Activated CD8-positive, alpha-beta memory T cell treated with anti-CD3 and anti-CD28 coated beads, Interleukin-2, amount 50 U/mL, for 48 hours (primary cell): Measurements from ENCODE around the gene CEBPG.

ENCODE experiments used
- DNase-seq: peaks from one replicate; pipeline ENCODE4 v3.0.0-alpha.2; 2020

CEBPG gene

DNA sequence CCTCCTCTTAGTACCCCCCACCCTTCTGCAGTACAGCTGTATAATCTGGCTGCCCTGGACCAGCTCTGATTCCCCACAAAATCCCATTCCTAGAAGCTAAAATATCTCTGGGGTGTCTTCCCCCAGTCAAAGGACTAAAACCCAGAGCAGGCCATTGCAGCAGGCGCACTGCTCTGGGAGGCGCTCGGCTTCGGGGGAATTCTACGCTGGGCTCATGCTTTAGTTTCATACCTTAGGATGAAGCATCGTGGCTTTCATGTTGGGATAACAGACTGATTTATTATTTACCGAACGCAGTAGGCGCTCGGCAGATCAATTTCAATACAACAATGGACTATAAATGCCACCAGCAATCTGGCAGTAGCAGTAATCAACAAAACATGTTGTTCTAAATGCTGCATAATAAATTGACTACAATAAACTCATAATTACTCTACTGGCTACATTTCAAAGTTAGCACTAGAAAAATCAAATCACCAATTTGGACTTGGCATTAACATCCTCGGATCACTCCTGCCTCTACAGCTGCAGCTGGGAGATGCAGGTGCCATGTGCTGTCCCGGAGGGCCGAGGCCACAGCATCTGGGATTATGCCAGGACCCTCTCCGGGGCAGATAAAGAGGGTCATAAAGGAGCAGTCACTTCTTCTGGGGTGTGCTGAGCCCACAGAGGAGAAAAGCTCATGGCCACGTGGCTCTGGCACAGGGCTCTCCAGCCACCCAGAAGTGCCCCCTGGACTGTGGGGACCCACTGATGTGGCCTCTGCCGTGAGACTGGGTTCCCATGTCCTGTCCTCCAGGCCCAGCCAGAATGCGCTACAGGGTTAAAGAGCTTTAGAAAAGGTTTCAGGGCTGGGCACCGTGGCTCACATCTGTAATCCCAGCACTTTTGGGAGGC, 35.3 kb downstream of the CEBPG start:
- no peak for DNase-seq

- no peak for DNase-seq
These were observed 36.6 kb downstream of the CEBPG start for GRCh38 chr19:33409906-33410685.

DNA sequence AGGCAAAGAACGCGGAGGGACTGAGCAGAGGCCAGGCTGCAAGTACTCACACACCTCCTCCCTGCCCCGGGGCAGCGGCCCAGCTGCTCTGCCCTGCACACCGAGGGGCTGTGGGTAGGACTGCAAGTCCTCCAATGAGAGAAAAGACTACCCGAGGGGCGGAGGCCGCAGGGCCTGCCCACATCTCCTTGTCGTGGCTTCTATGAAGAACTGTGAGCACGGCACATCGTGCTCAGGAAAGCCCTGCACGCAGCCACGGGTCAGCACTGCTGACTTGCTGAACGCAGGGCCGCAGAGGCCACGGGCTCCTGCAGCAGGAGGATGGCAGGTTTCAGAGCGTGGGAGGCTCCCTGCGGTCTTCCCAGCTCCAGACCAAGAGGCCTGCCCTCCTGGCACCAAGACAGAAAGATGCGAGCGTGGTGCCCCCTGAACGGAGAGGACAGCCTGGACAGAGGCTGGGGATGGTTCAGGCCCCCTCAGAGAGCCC, 37.4 kb downstream of the CEBPG start:
- DNase-seq, result no peak

DNA sequence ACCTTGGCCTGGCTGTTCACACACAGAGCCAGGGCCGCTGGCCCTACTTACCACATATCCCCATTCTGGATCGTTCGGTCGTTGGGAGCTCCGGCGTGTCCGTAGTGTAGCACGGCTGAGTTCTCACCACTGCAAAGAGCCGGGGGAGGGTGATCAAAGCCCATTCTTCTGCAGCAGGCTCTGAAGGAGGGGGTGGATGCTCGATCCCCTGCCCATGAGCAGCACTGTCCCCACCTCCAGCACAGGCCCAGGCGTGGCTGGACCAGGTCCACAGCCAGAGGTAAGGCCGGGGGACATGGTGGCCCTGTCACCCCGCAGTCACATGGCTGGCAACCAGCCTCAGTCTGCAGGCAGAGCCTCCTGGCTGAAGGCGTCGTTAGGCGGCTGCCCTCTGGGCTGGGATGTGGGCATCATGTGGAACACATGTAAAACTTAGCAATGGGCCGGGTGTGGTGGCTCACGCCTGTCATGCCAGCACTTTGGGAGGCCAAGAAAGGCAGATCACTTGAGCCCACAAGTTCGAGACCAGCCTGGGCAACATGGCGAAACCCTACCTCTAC, 38.2 kb downstream of the CEBPG start:
- no peak for DNase-seq

GRCh38 chr19:33412601-33413425, 39.3 kb downstream of the CEBPG start:
- no peak for DNase-seq

- DNase-seq, result no peak
These were observed 39.9 kb downstream of the CEBPG start for GRCh38 chr19:33413426-33413725.

DNA sequence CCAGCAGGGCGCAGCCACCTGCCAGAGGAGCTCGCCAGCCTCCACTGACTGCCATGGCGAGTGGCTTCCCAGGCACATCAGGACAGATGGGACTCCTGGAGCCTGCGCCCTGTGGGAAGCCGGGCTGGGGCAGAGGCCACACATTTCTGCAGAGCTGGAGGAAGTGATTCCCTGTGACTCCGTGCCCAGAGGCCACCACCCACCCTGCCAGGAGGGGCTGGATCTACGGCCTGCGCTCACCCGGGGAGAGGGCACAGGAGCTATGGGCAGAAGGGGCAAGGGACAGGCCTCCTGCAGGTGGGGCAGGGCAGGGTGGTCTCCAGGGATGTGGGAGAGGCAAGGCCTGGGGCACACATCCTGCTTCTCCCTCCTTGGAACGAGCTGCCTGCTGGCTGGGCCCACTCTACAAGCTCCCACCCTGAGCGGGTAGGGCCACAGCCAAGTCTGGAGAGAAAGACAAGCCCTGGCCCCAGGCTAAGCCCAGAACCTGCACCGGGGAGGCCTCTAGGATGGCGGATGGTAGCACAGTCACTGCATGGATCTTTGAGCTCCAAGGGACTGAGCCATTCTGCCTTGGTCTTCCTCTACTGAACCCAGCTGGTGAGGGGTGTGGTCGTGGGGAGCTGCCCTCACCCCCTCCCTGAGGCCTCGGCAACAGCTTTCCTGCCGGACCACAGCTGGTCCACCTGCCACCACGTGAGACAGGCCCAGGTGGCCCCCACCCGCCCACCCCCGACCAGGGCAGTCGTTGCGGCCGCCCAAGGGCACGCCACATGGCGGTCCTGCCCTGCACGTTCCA, 40.6 kb downstream of the CEBPG start:
- no peak for DNase-seq

GRCh38 chr19:33414667-33415605, 41.4 kb downstream of the CEBPG start:
- DNase-seq, result no peak

- peak; percentile 83 for DNase-seq
These were observed 43.1 kb downstream of the CEBPG start for GRCh38 chr19:33416307-33417215.

DNA sequence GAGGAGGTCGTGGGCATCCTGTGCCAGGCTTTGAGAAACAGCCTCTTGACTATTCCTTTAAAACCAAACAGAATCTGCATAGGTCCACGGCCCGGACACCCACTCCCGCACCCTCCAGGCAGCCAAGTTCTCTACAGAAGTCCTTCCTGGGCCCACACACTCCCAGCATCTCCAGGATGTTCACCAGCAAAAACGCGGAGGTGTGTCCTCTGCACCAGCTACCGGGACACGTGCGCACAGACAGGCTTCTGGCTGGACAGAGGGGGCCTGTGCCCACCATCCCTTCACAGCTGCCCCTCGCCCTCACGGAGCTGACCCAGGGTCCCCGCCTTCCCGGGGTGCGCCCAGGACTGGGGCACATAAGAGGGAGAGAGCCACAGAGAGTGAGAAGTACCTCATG, 44.2 kb downstream of the CEBPG start:
- no peak for DNase-seq

DNA sequence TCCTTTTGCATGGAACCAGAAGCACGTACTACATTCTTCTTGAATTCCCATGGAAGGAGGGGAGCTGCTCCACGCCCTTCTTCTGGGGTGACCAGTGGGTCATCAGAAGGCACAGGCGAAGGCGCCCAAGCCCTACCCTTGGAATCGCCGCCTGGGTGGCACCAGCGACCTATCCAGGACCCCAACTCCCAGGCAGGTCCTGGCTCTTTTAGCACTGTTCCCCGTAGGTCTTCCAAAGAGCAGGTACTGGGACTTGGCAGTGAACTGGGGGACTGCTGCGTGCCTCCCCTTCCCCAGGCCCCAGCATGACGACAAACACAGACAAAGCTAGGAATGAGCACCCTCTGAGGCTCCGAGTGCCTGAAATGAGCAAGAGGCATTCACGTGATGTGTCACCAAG, 45.0 kb downstream of the CEBPG start:
- no peak for DNase-seq

GRCh38 chr19:33418871-33419787, 45.6 kb downstream of the CEBPG start:
- DNase-seq, result no peak

DNA sequence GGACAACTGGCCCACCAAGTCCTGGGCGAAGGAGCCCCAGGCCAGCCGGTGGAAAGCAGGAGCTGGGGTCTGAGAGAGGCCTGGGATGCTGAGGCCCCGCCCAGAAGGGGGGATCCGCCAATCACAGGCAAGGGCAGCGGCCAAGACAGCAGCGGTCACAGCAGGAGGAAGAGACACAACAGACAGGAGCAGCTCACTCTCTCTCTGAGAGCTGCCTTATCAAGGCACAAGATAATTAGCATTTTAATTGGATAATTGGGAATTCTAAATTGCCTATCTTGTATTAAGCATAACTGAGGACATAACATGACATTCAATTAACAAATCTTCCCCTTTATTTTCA, 46.2 kb downstream of the CEBPG start:
- DNase-seq, result no peak

DNA sequence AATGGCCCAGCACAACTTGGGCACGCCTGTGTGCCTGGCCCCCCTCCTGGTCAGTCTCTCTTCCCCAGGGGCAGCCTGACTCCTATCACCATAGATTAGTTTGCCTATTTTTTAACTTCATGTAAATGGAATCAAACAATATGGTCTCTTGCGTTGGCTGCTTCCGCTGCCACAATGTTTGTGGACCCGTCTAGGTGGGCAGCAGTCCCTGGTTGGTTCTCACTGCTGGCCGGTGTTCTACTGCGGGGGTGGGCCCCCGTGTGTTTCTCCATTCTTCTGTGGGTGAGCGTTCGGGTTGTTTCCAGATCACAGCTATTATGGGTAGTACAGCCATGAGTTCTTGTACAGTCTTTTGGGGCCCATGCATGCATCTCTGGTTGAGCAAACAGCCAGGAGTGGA, 47.3 kb downstream of the CEBPG start:
- no peak for DNase-seq

DNA sequence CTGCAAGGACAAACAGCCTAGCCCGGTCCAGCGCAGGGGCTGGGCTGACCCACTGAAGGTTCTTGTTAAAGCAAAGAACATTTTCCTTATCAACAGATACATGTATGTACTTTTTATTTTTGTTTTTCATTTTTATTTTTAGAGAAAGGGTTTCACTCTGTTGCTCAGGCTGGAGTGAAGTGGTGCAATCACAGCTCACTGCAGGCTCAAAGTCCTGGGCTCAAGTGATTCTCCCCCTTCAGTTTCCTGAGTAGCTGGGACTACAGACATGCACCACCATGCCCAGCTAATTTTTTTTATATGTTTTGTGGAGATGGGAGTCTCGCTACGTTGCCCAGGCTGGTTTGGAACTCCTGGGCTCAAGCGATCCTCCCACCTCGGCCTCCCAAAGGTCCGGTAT, 47.9 kb downstream of the CEBPG start:
- DNase-seq, result no peak

DNA sequence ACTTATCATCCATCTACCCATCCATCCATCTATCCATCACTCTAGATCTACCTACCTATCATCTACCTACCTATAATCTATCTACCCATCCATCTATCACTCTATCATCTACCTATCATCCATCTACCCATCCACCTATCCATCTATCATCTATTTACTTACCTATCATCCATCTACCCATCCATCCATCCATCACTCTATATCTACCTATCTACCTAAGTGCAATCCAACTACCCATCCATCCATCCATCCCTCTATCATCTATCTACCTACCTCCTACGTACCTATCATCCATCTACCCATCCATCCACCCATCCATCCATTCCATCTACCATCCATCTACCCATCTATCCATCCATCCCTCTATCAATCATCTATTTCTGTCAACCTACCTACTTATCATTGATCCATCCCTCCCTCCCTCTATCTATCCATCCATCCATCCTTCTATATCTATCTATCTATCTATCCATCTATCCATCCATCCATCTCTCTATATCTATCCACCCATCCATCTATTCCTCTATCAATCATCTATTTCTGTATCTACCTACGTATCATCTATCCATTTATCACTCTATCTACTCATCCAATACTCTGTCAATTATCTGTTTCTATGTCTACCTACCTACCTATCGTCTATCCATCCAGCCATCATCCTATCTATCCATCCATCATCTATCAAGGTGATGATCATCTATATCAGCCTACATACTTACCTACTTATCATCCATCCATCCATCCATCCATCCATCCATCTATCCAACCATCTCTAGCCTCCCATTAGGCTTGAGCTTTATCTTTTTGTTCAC, 49.1 kb downstream of the CEBPG start:
- no peak for DNase-seq

DNA sequence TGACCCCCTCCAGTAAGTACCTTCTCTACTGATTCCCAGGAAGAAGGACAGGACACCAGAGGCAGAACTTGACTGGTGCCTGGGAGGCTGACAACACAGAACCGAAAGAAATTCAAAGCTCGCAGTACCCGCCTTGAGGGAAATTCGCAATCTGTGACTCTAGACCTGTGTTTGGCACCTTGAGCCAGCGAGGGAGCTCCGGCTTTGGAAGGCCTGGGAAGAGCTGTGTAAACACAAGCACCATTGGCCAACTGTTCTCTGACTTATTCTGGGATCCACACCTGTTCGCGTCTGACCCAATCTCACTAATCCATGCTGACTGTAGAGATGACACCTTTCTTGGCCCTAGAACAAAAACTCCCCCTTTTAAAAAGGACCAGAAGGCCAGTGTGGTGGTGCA, 50.7 kb downstream of the CEBPG start:
- DNase-seq, result no peak
